OCI-LY7 (cell line): ENCODE measurements around the gene ASCL3. TPM values are rescaled to one million over a fixed set of nuclear protein-coding genes. Genes with fewer than 3 reads are reported as not detected.

ENCODE experiments used
- BruUV-seq: library from RNA; stranded (reverse); fragments of 400-500 nt; replicated peaks from 2 replicates; lab custom pipeline; 2021; lab: Mats Ljungman, UMichigan
- CTCF ChIA-PET: fragments of 300-600 bp; sonication (Branson Sonifier 250); formaldehyde crosslinking; loops from one replicate; lab custom pipeline; 2022; ENCODE audit warnings: antibody characterized with exemption; ENCODE audit not compliant: unreplicated experiment; lab: Charles Lee
- POLR2A ChIA-PET: fragments of 300-600 bp; sonication (Branson Sonifier 250); formaldehyde crosslinking; loops from one replicate; lab custom pipeline; 2022; ENCODE audit warnings: antibody characterized with exemption; lab: Charles Lee
- DNase-seq: peaks from one replicate; pipeline ENCODE4 v3.0.0-alpha.2; 2015; ENCODE audit warnings: low spot score
- H2AFZ ChIP-seq: fragments of 200-600 bp; sonication (generic), shearing (Covaris generic); 2 replicates; pipeline ENCODE4 v1.6.1; 2014; ENCODE audit warnings: mild to moderate bottlenecking, antibody characterized with exemption, low read length, moderate library complexity
- H3K27ac ChIP-seq: fragments of 200-600 bp; sonication (generic); 2 replicates; pipeline ENCODE4 v1.5.1; 2014; ENCODE audit warnings: mixed run types, low read depth, mild to moderate bottlenecking, moderate library complexity, low read length, inconsistent platforms; ENCODE audit not compliant: poor library complexity, severe bottlenecking
- H3K36me3 ChIP-seq: fragments of 200-600 bp; sonication (generic); 2 replicates; pipeline ENCODE4 v1.6.1; 2014; ENCODE audit warnings: mild to moderate bottlenecking, antibody characterized with exemption, low read length, moderate library complexity, mixed read lengths; ENCODE audit not compliant: insufficient read depth
- H3K4me1 ChIP-seq: fragments of 200-600 bp; sonication (generic); 2 replicates; pipeline ENCODE4 v1.5.1; 2014; ENCODE audit warnings: mild to moderate bottlenecking, low read length; ENCODE audit not compliant: insufficient read depth, poor library complexity, severe bottlenecking
- H3K4me2 ChIP-seq: fragments of 200-600 bp; sonication (generic); 2 replicates; pipeline ENCODE4 v1.6.1; 2014; ENCODE audit warnings: mild to moderate bottlenecking, low read length
- H3K4me3 ChIP-seq: fragments of 200-600 bp; sonication (generic); 2 replicates; pipeline ENCODE4 v1.5.1; 2014; ENCODE audit warnings: mild to moderate bottlenecking, low read depth, low read length; ENCODE audit not compliant: poor library complexity, severe bottlenecking
- H3K79me2 ChIP-seq: fragments of 200-600 bp; sonication (generic); 2 replicates; pipeline ENCODE4 v1.6.1; 2016; ENCODE audit warnings: low read depth, mild to moderate bottlenecking, low read length, moderate library complexity, mixed read lengths; ENCODE audit not compliant: insufficient read depth
- H3K9me2 ChIP-seq: fragments of 200-600 bp; sonication (generic); 2 replicates; pipeline ENCODE4 v1.6.1; 2016; ENCODE audit warnings: mild to moderate bottlenecking, low read length, mixed read lengths; ENCODE audit not compliant: insufficient read depth
- H3K9me3 ChIP-seq: fragments of 200-600 bp; sonication (generic); 2 replicates; pipeline ENCODE4 v1.6.1; 2014; ENCODE audit warnings: mild to moderate bottlenecking, mixed run types, low read length, mixed read lengths
- H4K20me1 ChIP-seq: fragments of 200-600 bp; sonication (generic); 2 replicates; pipeline ENCODE4 v1.6.1; 2014; ENCODE audit warnings: mild to moderate bottlenecking, antibody characterized with exemption, low read length, moderate library complexity, mixed read lengths; ENCODE audit not compliant: insufficient read depth
- EZH2phosphoT487 ChIP-seq: fragments of 200-600 bp; sonication (generic); IDR thresholded peaks from 2 replicates; pipeline ENCODE4 v1.6.1; 2018; ENCODE audit warnings: low read depth, borderline replicate concordance, mild to moderate bottlenecking, mixed run types, antibody characterized with exemption, low read length, moderate library complexity, mixed read lengths
- intact Hi-C: fragments of 100-400 bp; cut with micrococcal nuclease; formaldehyde crosslinking; loops from one replicate; pipeline ENCODE4 v1.10.0; 2022; ENCODE audit not compliant: unreplicated experiment
- total RNA-seq, 2 experiments: library from RNA; depleted of rRNA in 1 of 2; stranded (reverse); fragments of >200 nt in 1 of 2; shearing (Covaris generic) in 1 of 2; gene quantifications; 2 replicates each; pipeline ENCODE4 v1.2.3, GENCODE V29; 2014 to 2022
- TF ChIP-seq, protein P1 (sequence below): fragments of 200-600 bp; sonication (generic); conservative IDR thresholded peaks from 2 replicates; pipeline ENCODE4 v1.5.1; 2014; ENCODE audit warnings: mild to moderate bottlenecking, antibody characterized with exemption, low read length, moderate library complexity, mixed read lengths

Gene ASCL3
- total RNA-seq, 2 experiments from 2014 or later = not detected

DNA sequence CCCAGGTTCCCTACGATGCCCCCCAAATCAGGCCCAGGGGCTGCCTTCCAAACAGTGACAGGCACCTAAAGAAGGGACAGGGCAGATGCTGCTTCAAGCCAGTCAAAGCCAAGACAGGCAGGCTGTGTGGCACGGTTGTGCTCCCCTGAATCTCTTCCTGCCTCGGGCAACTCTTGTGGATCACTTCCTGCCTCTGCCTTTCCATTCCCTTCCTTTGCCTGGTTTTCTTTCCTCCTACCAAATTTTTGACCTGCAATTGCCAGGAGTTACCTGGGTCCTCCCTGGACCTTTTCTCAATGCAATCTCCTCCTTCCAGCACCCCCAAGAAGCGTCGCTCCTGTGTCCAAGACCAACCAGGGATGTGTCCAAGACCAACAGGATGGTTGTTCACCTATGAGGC lies 15.6 kb downstream of the ASCL3 start:
- Histone ChIP-seq H3K9me3 (no peaks in the 10 kb centered on the region), H2AFZ (no peak overlapping the region), H3K4me3 (no peak overlapping the region), H3K79me2 (no peaks in the 10 kb centered on the region), H3K36me3 (peaks cover 10% of the 10 kb centered on the region; the same call in 1 of the 2 replicates), H4K20me1 (no peaks in the 10 kb centered on the region), H3K9me2 (no peaks in the 10 kb centered on the region), H3K4me2 (no peak overlapping the region), H3K4me1 (no peaks in the 10 kb centered on the region), H3K27ac (no peak overlapping the region)
- DNase-seq = no peak
- TF ChIP-seq, protein P1, sequence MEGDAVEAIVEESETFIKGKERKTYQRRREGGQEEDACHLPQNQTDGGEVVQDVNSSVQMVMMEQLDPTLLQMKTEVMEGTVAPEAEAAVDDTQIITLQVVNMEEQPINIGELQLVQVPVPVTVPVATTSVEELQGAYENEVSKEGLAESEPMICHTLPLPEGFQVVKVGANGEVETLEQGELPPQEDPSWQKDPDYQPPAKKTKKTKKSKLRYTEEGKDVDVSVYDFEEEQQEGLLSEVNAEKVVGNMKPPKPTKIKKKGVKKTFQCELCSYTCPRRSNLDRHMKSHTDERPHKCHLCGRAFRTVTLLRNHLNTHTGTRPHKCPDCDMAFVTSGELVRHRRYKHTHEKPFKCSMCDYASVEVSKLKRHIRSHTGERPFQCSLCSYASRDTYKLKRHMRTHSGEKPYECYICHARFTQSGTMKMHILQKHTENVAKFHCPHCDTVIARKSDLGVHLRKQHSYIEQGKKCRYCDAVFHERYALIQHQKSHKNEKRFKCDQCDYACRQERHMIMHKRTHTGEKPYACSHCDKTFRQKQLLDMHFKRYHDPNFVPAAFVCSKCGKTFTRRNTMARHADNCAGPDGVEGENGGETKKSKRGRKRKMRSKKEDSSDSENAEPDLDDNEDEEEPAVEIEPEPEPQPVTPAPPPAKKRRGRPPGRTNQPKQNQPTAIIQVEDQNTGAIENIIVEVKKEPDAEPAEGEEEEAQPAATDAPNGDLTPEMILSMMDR = no peak
- TF ChIP-seq EZH2phosphoT487 = no peak
- CTCF ChIA-PET = no interaction called here
- BruUV-seq = no TSS peak
- intact Hi-C loops = no loop called here
- POLR2A ChIA-PET = no interaction called here

DNA sequence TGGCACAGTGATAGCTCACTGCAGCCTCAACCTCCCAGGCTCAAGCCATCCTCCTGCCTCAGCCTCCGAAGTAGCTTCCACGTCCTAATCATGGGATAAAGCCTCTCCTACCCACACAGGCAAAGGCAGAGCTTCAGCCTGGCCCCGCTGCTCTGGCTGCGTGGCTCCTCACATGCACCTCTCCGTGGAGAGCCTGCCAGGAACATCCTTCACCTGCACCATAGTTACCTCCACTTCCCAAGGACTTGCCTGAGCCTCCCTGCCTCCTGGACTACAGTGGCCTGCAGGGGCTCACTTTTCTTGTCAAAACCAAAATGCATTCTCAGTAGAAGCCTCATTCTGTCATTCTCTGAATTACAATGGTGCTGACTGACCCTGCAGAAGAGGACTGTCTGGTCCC lies 16.6 kb downstream of the ASCL3 start:
- no peaks in the 10 kb centered on the region for H3K9me2 ChIP-seq
- DNase-seq = no peak
- H3K9me3 ChIP-seq = no peaks in the 10 kb centered on the region
- no peak overlapping the region for H3K27ac ChIP-seq
- ChIA-PET CTCF (no interaction called here), POLR2A (interaction anchor here (0.6 to 0.8 kb wide), 3 partner anchors 14 to 623 kb away, joined by 3 to 5 read pairs (median 3); no protein-coding TSS in a partner anchor)
- no peaks in the 10 kb centered on the region for H4K20me1 ChIP-seq
- no TSS peak for BruUV-seq
- intact Hi-C loops = no loop called here
- TF ChIP-seq, protein P1 = no peak
- no peak for TF ChIP-seq EZH2phosphoT487
- H3K4me3 ChIP-seq = no peak overlapping the region
- no peaks in the 10 kb centered on the region for H3K79me2 ChIP-seq
- H3K4me2 ChIP-seq = no peak overlapping the region
- no peak overlapping the region for H2AFZ ChIP-seq
- peaks cover 18% of the 10 kb centered on the region; the same call in 1 of the 2 replicates for H3K36me3 ChIP-seq
- H3K4me1 ChIP-seq = no peaks in the 10 kb centered on the region

DNA sequence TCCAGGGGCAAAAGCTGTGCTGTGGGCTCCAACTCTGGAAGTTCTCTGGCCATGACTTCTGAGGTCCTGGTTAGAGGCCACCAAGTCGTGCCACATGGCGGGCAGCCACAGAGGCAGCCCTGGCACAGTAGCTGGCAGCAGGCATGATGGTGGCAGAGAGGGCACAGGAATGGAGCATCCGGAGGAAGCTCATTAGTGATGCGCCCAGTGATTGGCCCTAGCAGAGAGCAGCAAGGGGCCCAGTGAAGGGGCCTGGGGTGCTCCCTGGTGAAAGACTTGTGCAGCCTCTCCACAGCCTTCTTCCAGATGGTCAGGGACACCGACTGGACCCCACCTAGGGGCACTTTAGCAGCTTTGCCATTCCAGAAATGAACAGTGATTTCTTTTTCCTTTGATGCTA lies 17.1 kb downstream of the ASCL3 start:
- Histone ChIP-seq H3K4me3 (no peak overlapping the region), H3K4me2 (no peak overlapping the region), H3K36me3 (peaks cover 23% of the 10 kb centered on the region; the same call in 1 of the 2 replicates), H3K9me2 (no peaks in the 10 kb centered on the region), H3K27ac (no peak overlapping the region), H3K9me3 (no peaks in the 10 kb centered on the region), H2AFZ (no peak overlapping the region), H3K79me2 (no peaks in the 10 kb centered on the region), H4K20me1 (no peaks in the 10 kb centered on the region), H3K4me1 (no peaks in the 10 kb centered on the region)
- DNase-seq = no peak
- POLR2A ChIA-PET = interaction anchor here (0.6 to 0.8 kb wide), 2 partner anchors 15 to 623 kb away, joined by 3 to 5 read pairs; no protein-coding TSS in a partner anchor
- intact Hi-C loops = no loop called here
- no peak for TF ChIP-seq EZH2phosphoT487
- TF ChIP-seq, protein P1 = no peak
- BruUV-seq = no TSS peak
- CTCF ChIA-PET = no interaction called here
